CD4-positive, alpha-beta T cell (primary cell): Measurements from ENCODE around the gene BTG4. TPM values are rescaled to one million over a fixed set of nuclear protein-coding genes. Genes with fewer than 3 reads are reported as not detected.

Source experiments
- ATAC-seq: fragments of 200-7000 bp; cut with Tn5 transposase; one replicate; pipeline ENCODE4 v1.10.0; 2022; ENCODE audit warnings: mild to moderate bottlenecking; ENCODE audit not compliant: poor library complexity
- CTCF ChIA-PET: fragments of 350-600 bp; sonication (Branson Sonifier 250); formaldehyde crosslinking; loops from one replicate; lab custom pipeline; 2021; ENCODE audit warnings: antibody characterized with exemption, inconsistent platforms; lab: Charles Lee
- POLR2A ChIA-PET: fragments of 350-600 bp; sonication (Branson Sonifier 250); formaldehyde crosslinking; loops from one replicate; lab custom pipeline; 2021; ENCODE audit warnings: antibody characterized with exemption, inconsistent platforms; lab: Charles Lee
- DNase-seq, 14 experiments: peaks; one replicate each; pipeline ENCODE4 v3.0.0-alpha.2; 2013 to 2020; ENCODE audit warnings: mixed read lengths in 2 of 14
- H3K27ac ChIP-seq, 2 donors: one replicate each; pipeline versions ENCODE4 v1.5.1 to v1.7.0; 2013; ENCODE audit warnings: low read length in 2 of 2, low read depth in 1 of 2, mild to moderate bottlenecking in 1 of 2
- H3K27me3 ChIP-seq, 2 experiments: 1 replicate in 1 of 2; 2 replicates in 1 of 2; pipeline versions ENCODE4 v1.6.1 to v1.7.0; 2013; ENCODE audit warnings: low read length in 2 of 2, control low read depth in 1 of 2, mild to moderate bottlenecking in 1 of 2, moderate library complexity in 1 of 2; ENCODE audit not compliant: insufficient read depth in 2 of 2, control insufficient read depth in 1 of 2
- H3K36me3 ChIP-seq: one replicate; pipeline ENCODE4 v1.6.1; 2013; ENCODE audit warnings: low read length, control low read depth; ENCODE audit not compliant: insufficient read depth
- H3K4me1 ChIP-seq: one replicate; pipeline ENCODE4 v1.6.1; 2013; ENCODE audit warnings: low read length, control low read depth; ENCODE audit not compliant: insufficient read depth
- H3K4me3 ChIP-seq: one replicate; pipeline ENCODE4 v1.5.1; 2013; ENCODE audit warnings: mild to moderate bottlenecking, low read length, moderate library complexity
- H3K9me3 ChIP-seq, 2 experiments: 1 replicate in 1 of 2; 2 replicates in 1 of 2; pipeline versions ENCODE4 v1.6.1 to v1.7.0; 2013; ENCODE audit warnings: low read length in 2 of 2, mild to moderate bottlenecking in 2 of 2, control low read depth in 1 of 2, moderate library complexity in 1 of 2; ENCODE audit not compliant: control insufficient read depth in 1 of 2, insufficient read depth in 1 of 2
- H3K27ac Mint-ChIP-seq: one replicate; pipeline ENCODE4 v1.8.0; 2020; ENCODE audit warnings: mixed read lengths
- H3K27me3 Mint-ChIP-seq: one replicate; pipeline ENCODE4 v1.8.0; 2021; ENCODE audit warnings: mixed read lengths
- H3K36me3 Mint-ChIP-seq: one replicate; pipeline ENCODE4 v1.8.0; 2021; ENCODE audit warnings: low read depth, mixed read lengths
- H3K4me1 Mint-ChIP-seq: one replicate; pipeline ENCODE4 v1.8.0; 2021; ENCODE audit warnings: low read depth, mixed read lengths
- H3K4me3 Mint-ChIP-seq: one replicate; pipeline ENCODE4 v1.8.0; 2020; ENCODE audit warnings: mild to moderate bottlenecking, mixed read lengths
- H3K9me3 Mint-ChIP-seq: one replicate; pipeline ENCODE4 v1.8.0; 2020; ENCODE audit warnings: mixed read lengths
- CTCF ChIP-seq: fragments of 200-600 bp; IDR thresholded peaks from one replicate; pipeline ENCODE4 v1.8.0; 2022; ENCODE audit warnings: antibody characterized with exemption, mild to moderate bottlenecking
- intact Hi-C, 2 experiments: fragments of 100-400 bp; cut with DNase I in 1 of 2; cut with micrococcal nuclease in 1 of 2; formaldehyde crosslinking; loops; one replicate each; pipeline versions ENCODE4 v1.15.1 to v1.9.0; 2023 to 2025; cut with DNase I, micrococcal nuclease
- total RNA-seq, 174 experiments: library from RNA in 2 of 174; stranded (reverse) in 2 of 174; gene quantifications; one replicate each; pipeline ENCODE4 v1.2.3 and lab custom pipeline; 2021 to 2026

BTG4 gene
- total RNA-seq, 2 experiments from 2014 or later: not detected

- H3K4me3 Mint-ChIP-seq: no peak overlapping the region
These were observed 37.8 kb downstream of the BTG4 start for GRCh38 chr11:111474432-111474831.

GRCh38 chr11:111472228-111472627 lies 40.0 kb downstream of the BTG4 start:
- no peak overlapping the region for H3K27ac ChIP-seq
- H3K36me3 Mint-ChIP-seq: no peaks in the 10 kb centered on the region
- ChIA-PET POLR2A (no interaction called here), CTCF (no interaction called here)
- no peaks in the 10 kb centered on the region for H3K4me1 Mint-ChIP-seq
- H3K4me3 ChIP-seq: no peak overlapping the region
- H3K4me1 ChIP-seq: no peaks in the 10 kb centered on the region
- DNase-seq: no peak
- no peaks in the 10 kb centered on the region for H3K36me3 ChIP-seq
- peaks cover 0 to 7% of the 10 kb centered on the region in 2 experiments for H3K27me3 ChIP-seq
- H3K27ac Mint-ChIP-seq: no peak overlapping the region
- no peak for TF ChIP-seq CTCF
- intact Hi-C loops: no loop called here
- ATAC-seq: no peak
- no peak overlapping the region for H3K4me3 Mint-ChIP-seq
- peaks cover 9% of the 10 kb centered on the region for H3K27me3 Mint-ChIP-seq
- H3K9me3 Mint-ChIP-seq: no peaks in the 10 kb centered on the region
- no peaks in the 10 kb centered on the region for H3K9me3 ChIP-seq

More at GRCh38 chr11:111474432-111474831, 37.8 kb downstream of the BTG4 start:
- Mint-ChIP-seq H3K27me3 (peaks cover 21% of the 10 kb centered on the region), H3K4me1 (no peaks in the 10 kb centered on the region), H3K9me3 (no peaks in the 10 kb centered on the region), H3K36me3 (no peaks in the 10 kb centered on the region), H3K27ac (no peak overlapping the region)
- Histone ChIP-seq H3K4me3 (no peak overlapping the region), H3K27ac (no peak overlapping the region), H3K27me3 (peaks cover 0 to 7% of the 10 kb centered on the region in 2 experiments), H3K9me3 (no peaks in the 10 kb centered on the region), H3K4me1 (no peaks in the 10 kb centered on the region), H3K36me3 (no peaks in the 10 kb centered on the region)
- DNase-seq: no peak
- intact Hi-C loops: no loop called here
- ChIA-PET CTCF (no interaction called here), POLR2A (no interaction called here)
- TF ChIP-seq CTCF: no peak
- ATAC-seq: no peak

DNA sequence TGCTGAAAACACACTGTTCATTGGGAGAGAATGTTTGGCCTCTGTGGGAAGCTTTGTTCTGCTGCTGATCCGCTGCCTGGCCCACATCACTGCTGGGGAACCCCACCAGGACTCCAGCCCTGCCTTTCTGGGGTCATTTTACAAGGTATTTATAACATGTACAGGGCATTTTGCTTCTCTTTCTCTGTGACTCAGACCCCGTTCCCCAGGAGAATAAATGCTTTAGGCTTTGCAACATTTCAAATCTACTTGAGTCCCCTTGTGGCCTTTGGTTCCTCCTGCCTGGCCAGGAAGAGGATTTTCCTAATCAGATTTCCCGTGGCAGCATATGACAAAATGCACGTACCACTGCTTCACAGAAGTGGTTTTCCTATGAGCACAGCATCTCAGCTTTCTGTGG lies 43.0 kb downstream of the BTG4 start:
- no peak for TF ChIP-seq CTCF
- Mint-ChIP-seq H3K27me3 (no peaks in the 10 kb centered on the region), H3K9me3 (no peaks in the 10 kb centered on the region), H3K27ac (no peak overlapping the region), H3K4me3 (no peak overlapping the region), H3K4me1 (no peaks in the 10 kb centered on the region), H3K36me3 (no peaks in the 10 kb centered on the region)
- Histone ChIP-seq H3K27ac (no peak overlapping the region), H3K36me3 (no peaks in the 10 kb centered on the region), H3K9me3 (no peaks in the 10 kb centered on the region), H3K4me1 (no peaks in the 10 kb centered on the region), H3K27me3 (peaks cover 0 to 7% of the 10 kb centered on the region in 2 experiments), H3K4me3 (no peak overlapping the region)
- intact Hi-C loops: no loop called here
- ATAC-seq (no peak), DNase-seq (no peak)
- CTCF ChIA-PET: no interaction called here
- POLR2A ChIA-PET: no interaction called here
